ENCODE measurements around the gene SLC15A3. TPM values are rescaled to one million over a fixed set of nuclear protein-coding genes. Genes with fewer than 3 reads are reported as not detected.

The SLC15A3 gene
- total and polyA plus RNA-seq, 5 donors from 2014 or later: 0.43 to 1.0 TPM; not detected in 3

GRCh38 chr11:60966890-60967289 is 14.9 kb upstream of the SLC15A3 start:
- ATAC-seq (ENCODE audit: low read depth in 2 of 2) (no peak), DNase-seq (no peak)
- Histone ChIP-seq H3K4me1 (ENCODE audit: control insufficient read depth, insufficient read depth, low read length, poor library complexity, severe bottlenecking) (peaks cover 15% of the 10 kb centered on the region), H3K27me3 (ENCODE audit: control insufficient read depth, insufficient read depth, low read length) (peaks cover 6% of the 10 kb centered on the region), H3K4me3 (ENCODE audit: low read depth, low read length) (no peak overlapping the region), H3K27ac (ENCODE audit: insufficient read depth, low read length, poor library complexity, severe bottlenecking) (no peak overlapping the region), H3K9me3 (ENCODE audit: control insufficient read depth in 2 of 2, low read length in 2 of 2) (peaks cover 0 to 4% of the 10 kb centered on the region in 2 experiments), H3K36me3 (ENCODE audit: control insufficient read depth, insufficient read depth, low read length) (no peaks in the 10 kb centered on the region)
- peaks cover 20% of the 10 kb centered on the region for H3K27me3 Mint-ChIP-seq
- H3K4me3 Mint-ChIP-seq: no peak overlapping the region
- H3K36me3 Mint-ChIP-seq: no peaks in the 10 kb centered on the region
- peaks cover 0 to 1% (median 0%) of the 10 kb centered on the region in 7 donors for H3K9me3 Mint-ChIP-seq
- H3K27ac Mint-ChIP-seq: no peak overlapping the region
- peaks cover 5 to 17% (median 15%) of the 10 kb centered on the region in 4 donors for H3K4me1 Mint-ChIP-seq

DNA sequence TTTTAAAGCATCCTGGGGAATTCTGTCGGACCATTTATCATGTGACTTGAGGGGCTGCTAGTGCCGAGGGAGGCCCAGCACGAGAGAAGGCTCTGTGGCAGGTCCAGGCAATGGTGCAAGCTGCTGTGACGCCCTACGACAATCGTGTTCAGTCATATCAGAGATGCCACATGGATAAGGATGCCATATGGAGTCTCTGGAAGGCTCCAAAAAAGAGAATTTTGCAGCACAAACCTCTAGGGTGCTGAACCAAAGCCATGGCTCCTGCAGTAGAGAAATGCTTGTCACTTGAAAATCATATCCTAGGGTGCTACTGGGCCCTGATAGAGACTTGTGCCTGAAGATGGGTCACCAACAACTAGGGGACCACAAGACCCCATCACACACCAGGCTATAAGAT is 12.8 kb upstream of the SLC15A3 start:
- no peaks in the 10 kb centered on the region for H3K4me1 Mint-ChIP-seq
- Histone ChIP-seq H3K27ac (ENCODE audit: insufficient read depth, low read length, poor library complexity, severe bottlenecking) (no peak overlapping the region), H3K4me1 (ENCODE audit: control insufficient read depth, insufficient read depth, low read length, poor library complexity, severe bottlenecking) (no peaks in the 10 kb centered on the region), H3K36me3 (ENCODE audit: control insufficient read depth, insufficient read depth, low read length) (no peaks in the 10 kb centered on the region), H3K27me3 (ENCODE audit: control insufficient read depth, insufficient read depth, low read length) (peaks cover 15% of the 10 kb centered on the region), H3K9me3 (ENCODE audit: control insufficient read depth in 2 of 2, low read length in 2 of 2) (peaks cover 0 to 4% of the 10 kb centered on the region in 2 experiments), H3K4me3 (ENCODE audit: low read depth, low read length) (no peak overlapping the region)
- peaks cover 27% of the 10 kb centered on the region for H3K27me3 Mint-ChIP-seq
- ATAC-seq (ENCODE audit: low read depth in 2 of 2): no peak
- peaks cover 0 to 1% (median 0%) of the 10 kb centered on the region in 7 donors for H3K9me3 Mint-ChIP-seq
- H3K36me3 Mint-ChIP-seq: no peaks in the 10 kb centered on the region
- DNase-seq: no peak
- no peak overlapping the region for H3K4me3 Mint-ChIP-seq
- H3K27ac Mint-ChIP-seq: no peak overlapping the region

GRCh38 chr11:60960405-60960804 is 8.4 kb upstream of the SLC15A3 start:
- H3K4me1 Mint-ChIP-seq: no peaks in the 10 kb centered on the region
- peaks cover 46% of the 10 kb centered on the region for H3K27me3 Mint-ChIP-seq
- H3K27ac Mint-ChIP-seq: peak overlapping the region in 1 of 3 donors; percentile 44
- no peaks in the 10 kb centered on the region for H3K9me3 ChIP-seq (ENCODE audit: control insufficient read depth in 2 of 2, low read length in 2 of 2)
- H3K4me3 ChIP-seq (ENCODE audit: low read depth, low read length): no peak overlapping the region
- H3K36me3 ChIP-seq (ENCODE audit: control insufficient read depth, insufficient read depth, low read length): no peaks in the 10 kb centered on the region
- DNase-seq (no peak), ATAC-seq (ENCODE audit: low read depth in 2 of 2) (no peak)
- H3K27ac ChIP-seq (ENCODE audit: insufficient read depth, low read length, poor library complexity, severe bottlenecking): no peak overlapping the region
- peaks cover 13% of the 10 kb centered on the region for H3K27me3 ChIP-seq (ENCODE audit: control insufficient read depth, insufficient read depth, low read length)
- peaks cover 0 to 2% (median 0%) of the 10 kb centered on the region in 7 donors for H3K9me3 Mint-ChIP-seq
- no peaks in the 10 kb centered on the region for H3K36me3 Mint-ChIP-seq
- H3K4me1 ChIP-seq (ENCODE audit: control insufficient read depth, insufficient read depth, low read length, poor library complexity, severe bottlenecking): no peaks in the 10 kb centered on the region
- H3K4me3 Mint-ChIP-seq: peak overlapping the region in 1 of 4 donors; percentile 30

GRCh38 chr11:60959431-60959830 is 7.5 kb upstream of the SLC15A3 start:
- ATAC-seq (ENCODE audit: low read depth in 2 of 2): no peak
- H3K4me1 Mint-ChIP-seq: no peaks in the 10 kb centered on the region
- no peaks in the 10 kb centered on the region for H3K36me3 Mint-ChIP-seq
- no peaks in the 10 kb centered on the region for H3K36me3 ChIP-seq (ENCODE audit: control insufficient read depth, insufficient read depth, low read length)
- no peak for DNase-seq
- H3K4me3 ChIP-seq (ENCODE audit: low read depth, low read length): no peak overlapping the region
- H3K27me3 Mint-ChIP-seq: peaks cover 46% of the 10 kb centered on the region
- no peaks in the 10 kb centered on the region for H3K9me3 ChIP-seq (ENCODE audit: control insufficient read depth in 2 of 2, low read length in 2 of 2)
- H3K27me3 ChIP-seq (ENCODE audit: control insufficient read depth, insufficient read depth, low read length): peaks cover 13% of the 10 kb centered on the region
- no peaks in the 10 kb centered on the region for H3K4me1 ChIP-seq (ENCODE audit: control insufficient read depth, insufficient read depth, low read length, poor library complexity, severe bottlenecking)
- H3K9me3 Mint-ChIP-seq: peaks cover 0 to 2% (median 0%) of the 10 kb centered on the region in 7 donors
- H3K27ac Mint-ChIP-seq: no peak overlapping the region
- no peak overlapping the region for H3K4me3 Mint-ChIP-seq
- no peak overlapping the region for H3K27ac ChIP-seq (ENCODE audit: insufficient read depth, low read length, poor library complexity, severe bottlenecking)

GRCh38 chr11:60957188-60957587 is 5.2 kb upstream of the SLC15A3 start:
- no peak for DNase-seq
- H3K27ac ChIP-seq (ENCODE audit: insufficient read depth, low read length, poor library complexity, severe bottlenecking): no peak overlapping the region
- H3K27me3 ChIP-seq (ENCODE audit: control insufficient read depth, insufficient read depth, low read length): peaks cover 14% of the 10 kb centered on the region
- H3K4me1 ChIP-seq (ENCODE audit: control insufficient read depth, insufficient read depth, low read length, poor library complexity, severe bottlenecking): no peaks in the 10 kb centered on the region
- no peaks in the 10 kb centered on the region for H3K9me3 ChIP-seq (ENCODE audit: control insufficient read depth in 2 of 2, low read length in 2 of 2)
- Mint-ChIP-seq H3K36me3 (no peaks in the 10 kb centered on the region), H3K27me3 (peaks cover 56% of the 10 kb centered on the region), H3K4me1 (peaks cover 0 to 8% (median 3%) of the 10 kb centered on the region in 4 donors), H3K27ac (no peak overlapping the region), H3K4me3 (no peak overlapping the region), H3K9me3 (peaks cover 0 to 3% (median 0%) of the 10 kb centered on the region in 7 donors)
- no peaks in the 10 kb centered on the region for H3K36me3 ChIP-seq (ENCODE audit: control insufficient read depth, insufficient read depth, low read length)
- no peak overlapping the region for H3K4me3 ChIP-seq (ENCODE audit: low read depth, low read length)
- ATAC-seq (ENCODE audit: low read depth in 2 of 2): no peak

DNA sequence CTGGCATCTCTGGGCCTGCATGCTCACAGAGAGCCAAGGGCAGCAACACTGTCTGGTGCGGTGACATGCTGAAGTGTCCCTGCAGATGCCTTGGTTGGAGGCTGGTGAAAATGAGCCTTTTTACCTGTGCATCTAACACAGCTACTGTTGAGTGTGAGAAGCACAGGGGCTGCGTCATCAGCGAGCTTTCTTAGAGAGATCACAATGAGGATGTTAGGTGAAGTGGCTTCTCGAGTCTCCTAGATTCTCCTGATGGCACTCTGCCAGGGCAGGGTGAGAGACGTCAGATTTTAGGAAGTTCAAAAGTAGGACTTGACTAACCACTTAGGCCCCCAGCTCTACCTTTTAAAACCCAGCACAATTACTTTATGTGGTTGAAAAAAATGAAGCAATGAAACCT is 3.6 kb upstream of the SLC15A3 start:
- H3K27ac ChIP-seq (ENCODE audit: insufficient read depth, low read length, poor library complexity, severe bottlenecking): no peak overlapping the region
- H3K9me3 ChIP-seq (ENCODE audit: control insufficient read depth in 2 of 2, low read length in 2 of 2): no peaks in the 10 kb centered on the region
- no peak for ATAC-seq (ENCODE audit: low read depth in 2 of 2)
- peaks cover 0 to 3% (median 0%) of the 10 kb centered on the region in 7 donors for H3K9me3 Mint-ChIP-seq
- no peaks in the 10 kb centered on the region for H3K36me3 ChIP-seq (ENCODE audit: control insufficient read depth, insufficient read depth, low read length)
- peaks cover 10% of the 10 kb centered on the region for H3K27me3 ChIP-seq (ENCODE audit: control insufficient read depth, insufficient read depth, low read length)
- no peak for DNase-seq
- peak overlapping the region in 1 of 3 donors; percentile 20 for H3K27ac Mint-ChIP-seq
- H3K4me3 Mint-ChIP-seq: no peak overlapping the region
- no peaks in the 10 kb centered on the region for H3K36me3 Mint-ChIP-seq
- H3K4me1 Mint-ChIP-seq: peaks cover 0 to 15% (median 4%) of the 10 kb centered on the region in 4 donors
- peaks cover 52% of the 10 kb centered on the region for H3K27me3 Mint-ChIP-seq
- no peak overlapping the region for H3K4me3 ChIP-seq (ENCODE audit: low read depth, low read length)
- peaks cover 12% of the 10 kb centered on the region for H3K4me1 ChIP-seq (ENCODE audit: control insufficient read depth, insufficient read depth, low read length, poor library complexity, severe bottlenecking)

DNA sequence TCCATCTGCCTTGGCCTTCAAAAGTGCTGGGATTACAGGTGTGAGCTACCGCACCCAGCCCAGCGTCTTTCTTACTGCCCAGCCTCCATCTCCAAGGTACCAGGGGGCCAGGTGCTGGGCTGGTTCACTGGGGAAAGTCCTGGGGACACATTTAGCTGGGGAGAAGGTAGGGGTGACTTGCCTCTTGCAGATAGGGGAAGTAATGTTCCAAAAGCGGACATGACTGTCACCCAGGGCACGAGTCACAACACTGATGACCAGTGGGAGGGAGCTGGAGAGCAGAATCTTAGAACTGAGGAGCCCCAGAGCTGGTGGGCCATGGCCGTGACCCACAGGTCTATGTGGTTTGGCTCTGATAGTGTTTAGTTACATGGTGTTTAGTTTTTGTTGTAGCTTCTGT is 2.4 kb upstream of the SLC15A3 start:
- ATAC-seq (ENCODE audit: low read depth in 2 of 2): no peak

DNA sequence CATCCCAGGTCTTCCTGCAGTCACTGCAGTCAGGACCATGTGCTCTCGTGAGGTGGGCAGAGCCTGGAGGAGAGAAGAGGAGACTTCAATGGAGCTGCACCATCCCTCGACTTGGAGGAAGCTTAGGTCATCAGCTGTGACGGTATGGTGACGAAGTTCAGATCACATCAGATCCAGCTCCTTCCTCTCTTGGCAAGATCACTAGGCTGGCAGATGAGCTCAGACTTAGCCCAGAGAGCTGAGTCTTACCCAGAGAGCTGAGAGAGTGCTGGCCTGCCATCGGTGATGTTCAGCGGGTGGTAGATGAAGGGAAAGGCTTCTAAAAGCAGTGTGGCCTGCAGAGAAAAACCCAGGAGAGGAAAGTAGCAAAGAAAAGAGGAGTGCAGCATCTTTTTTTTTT is 1.8 kb upstream of the SLC15A3 start:
- no peak overlapping the region for H3K4me3 ChIP-seq (ENCODE audit: low read depth, low read length)
- DNase-seq: no peak
- Mint-ChIP-seq H3K9me3 (peaks cover 0 to 1% (median 0%) of the 10 kb centered on the region in 7 donors), H3K27me3 (peaks cover 52% of the 10 kb centered on the region), H3K36me3 (no peaks in the 10 kb centered on the region), H3K4me1 (peaks cover 0 to 20% (median 4%) of the 10 kb centered on the region in 4 donors), H3K4me3 (no peak overlapping the region), H3K27ac (peak overlapping the region in 1 of 3 donors; percentile 84)
- no peaks in the 10 kb centered on the region for H3K9me3 ChIP-seq (ENCODE audit: control insufficient read depth in 2 of 2, low read length in 2 of 2)
- H3K27ac ChIP-seq (ENCODE audit: insufficient read depth, low read length, poor library complexity, severe bottlenecking): no peak overlapping the region
- no peaks in the 10 kb centered on the region for H3K36me3 ChIP-seq (ENCODE audit: control insufficient read depth, insufficient read depth, low read length)
- no peak for ATAC-seq (ENCODE audit: low read depth in 2 of 2)
- H3K27me3 ChIP-seq (ENCODE audit: control insufficient read depth, insufficient read depth, low read length): peaks cover 5% of the 10 kb centered on the region
- H3K4me1 ChIP-seq (ENCODE audit: control insufficient read depth, insufficient read depth, low read length, poor library complexity, severe bottlenecking): peaks cover 12% of the 10 kb centered on the region

More for the DNA sequence above, 2.4 kb upstream of the SLC15A3 start:
- Mint-ChIP-seq H3K9me3 (peaks cover 0 to 1% (median 0%) of the 10 kb centered on the region in 7 donors), H3K27me3 (peaks cover 54% of the 10 kb centered on the region), H3K4me1 (peaks cover 0 to 20% (median 4%) of the 10 kb centered on the region in 4 donors), H3K36me3 (no peaks in the 10 kb centered on the region), H3K27ac (peak overlapping the region in 1 of 3 donors; percentile 69), H3K4me3 (no peak overlapping the region)
- Histone ChIP-seq H3K4me1 (ENCODE audit: control insufficient read depth, insufficient read depth, low read length, poor library complexity, severe bottlenecking) (peaks cover 12% of the 10 kb centered on the region), H3K4me3 (ENCODE audit: low read depth, low read length) (no peak overlapping the region), H3K9me3 (ENCODE audit: control insufficient read depth in 2 of 2, low read length in 2 of 2) (no peaks in the 10 kb centered on the region), H3K27ac (ENCODE audit: insufficient read depth, low read length, poor library complexity, severe bottlenecking) (no peak overlapping the region), H3K36me3 (ENCODE audit: control insufficient read depth, insufficient read depth, low read length) (no peaks in the 10 kb centered on the region), H3K27me3 (ENCODE audit: control insufficient read depth, insufficient read depth, low read length) (peaks cover 5% of the 10 kb centered on the region)
- DNase-seq: no peak
